HepG2 (cell line): ENCODE data around the gene SHISA7. TPM values are rescaled to one million over a fixed set of nuclear protein-coding genes. Genes with fewer than 3 reads are reported as not detected.

Source experiments
- HNF1A ChIP-seq, 2 experiments: sonication (generic) in 1 of 2; formaldehyde crosslinking in 1 of 2; IDR thresholded peaks; 2 replicates each; pipeline versions ENCODE4 v1.4.0 to v1.6.1; 2016 to 2020; ENCODE audit warnings: borderline replicate concordance in 1 of 2, low read depth in 1 of 2, mild to moderate bottlenecking in 1 of 2, missing genetic modification reagents in 1 of 2
- IKZF4 ChIP-seq: sonication (generic); formaldehyde crosslinking; IDR thresholded peaks from 2 replicates; pipeline ENCODE4 v1.5.1; 2020; ENCODE audit warnings: borderline replicate concordance, mild to moderate bottlenecking, low read depth, missing genetic modification reagents; ENCODE audit errors: not compliant biosample characterization
- KLF16 ChIP-seq, 2 experiments: sonication (generic) in 1 of 2; formaldehyde crosslinking in 1 of 2; IDR thresholded peaks; 2 replicates each; pipeline versions ENCODE4 v1.6.1 to v1.8.0; 2016 to 2023; ENCODE audit warnings: missing genetic modification reagents in 2 of 2, missing compliant biosample characterization in 1 of 2
- KLF6 ChIP-seq: IDR thresholded peaks from 2 replicates; pipeline ENCODE4 v1.8.0; 2016; ENCODE audit warnings: missing biosample characterization, missing genetic modification reagents
- MEIS2 ChIP-seq: sonication (generic); formaldehyde crosslinking; IDR thresholded peaks from 2 replicates; pipeline ENCODE4 v1.9.0; 2021; ENCODE audit warnings: mild to moderate bottlenecking, missing genetic modification reagents
- MTF2 ChIP-seq: sonication (generic); formaldehyde crosslinking; IDR thresholded peaks from 2 replicates; pipeline ENCODE4 v1.5.0; 2020; ENCODE audit warnings: missing genetic modification reagents, borderline replicate concordance
- NCOA5 ChIP-seq: sonication (generic); formaldehyde crosslinking; IDR thresholded peaks from 2 replicates; pipeline ENCODE4 v1.4.0; 2020; ENCODE audit warnings: missing genetic modification reagents
- PITX1 ChIP-seq: sonication (generic); formaldehyde crosslinking; IDR thresholded peaks from 2 replicates; pipeline ENCODE4 v1.5.1; 2020; ENCODE audit warnings: mild to moderate bottlenecking, missing genetic modification reagents
- POLR2AphosphoS5 ChIP-seq: IDR thresholded peaks from 2 replicates; pipeline ENCODE4 v1.6.1; 2012; ENCODE audit warnings: low read depth, low read length
- RCOR2 ChIP-seq: IDR thresholded peaks from 2 replicates; pipeline ENCODE4 v1.6.1; 2016; ENCODE audit warnings: missing biosample characterization, missing genetic modification reagents
- REL ChIP-seq: sonication (generic); formaldehyde crosslinking; conservative IDR thresholded peaks from 2 replicates; pipeline ENCODE4 v1.8.0; 2022; ENCODE audit warnings: mild to moderate bottlenecking, missing genetic modification reagents, moderate library complexity
- RXRA ChIP-seq: sonication (generic); formaldehyde crosslinking; IDR thresholded peaks from 2 replicates; pipeline ENCODE4 v1.5.1; 2020; ENCODE audit warnings: missing genetic modification reagents
- SALL1 ChIP-seq: sonication (generic); formaldehyde crosslinking; IDR thresholded peaks from 2 replicates; pipeline ENCODE4 v1.8.0; 2022; ENCODE audit warnings: mild to moderate bottlenecking, missing genetic modification reagents
- ZBTB21 ChIP-seq: sonication (generic); formaldehyde crosslinking; IDR thresholded peaks from 2 replicates; pipeline ENCODE4 v1.4.0; 2020; ENCODE audit warnings: missing genetic modification reagents
- ZNF10 ChIP-seq: sonication (generic); formaldehyde crosslinking; IDR thresholded peaks from 2 replicates; pipeline ENCODE4 v1.4.0; 2020; ENCODE audit warnings: mild to moderate bottlenecking, low read depth, missing genetic modification reagents, borderline replicate concordance
- ZNF549 ChIP-seq: sonication (generic); formaldehyde crosslinking; IDR thresholded peaks from 2 replicates; pipeline ENCODE4 v1.5.0; 2020; ENCODE audit warnings: missing genetic modification reagents
- ZNF629 ChIP-seq: sonication (generic); formaldehyde crosslinking; conservative IDR thresholded peaks from 2 replicates; pipeline ENCODE4 v1.5.0; 2020; ENCODE audit warnings: missing genetic modification reagents
- ZNF704 ChIP-seq: sonication (generic); formaldehyde crosslinking; IDR thresholded peaks from 2 replicates; pipeline ENCODE4 v1.8.1; 2023; ENCODE audit warnings: mild to moderate bottlenecking, inconsistent platforms, moderate library complexity, missing genetic modification reagents, borderline replicate concordance
- ZSCAN25 ChIP-seq: sonication (generic); formaldehyde crosslinking; IDR thresholded peaks from 2 replicates; pipeline ENCODE4 v1.8.0; 2022; ENCODE audit warnings: mild to moderate bottlenecking, missing genetic modification reagents
- polyA plus RNA-seq, 8 experiments: library from polyadenylated mRNA; depleted of rRNA in 3 of 8; stranded (reverse) in 7 of 8; unstranded in 1 of 8; fragments of >200 nt; fragmentation: Illumina TruSeq in 4 of 8; extraction: Trizol in 4 of 8; gene quantifications; 2 replicates each; pipeline versions ENCODE4 v1.2.1 to v1.2.3, GENCODE V29; 2011 to 2016; ENCODE audit warnings: low read depth in 4 of 8, missing spikeins in 1 of 8, mixed read lengths in 1 of 8; ENCODE audit not compliant: insufficient read depth in 1 of 8
- total RNA-seq, 5 experiments: library from RNA; depleted of rRNA; stranded (reverse); fragments of >200 nt; fragmentation: Illumina TruSeq; extraction: Trizol; gene quantifications; 2 replicates each; pipeline ENCODE4 v1.2.3, GENCODE V29; 2016; ENCODE audit warnings: low read depth in 1 of 5
- TF ChIP-seq, protein P1 (sequence below): sonication (generic); formaldehyde crosslinking; IDR thresholded peaks from 2 replicates; pipeline ENCODE4 v1.5.1; 2020; ENCODE audit warnings: mild to moderate bottlenecking, moderate library complexity, missing genetic modification reagents
- TF ChIP-seq, protein P2 (sequence below): IDR thresholded peaks from 2 replicates; pipeline ENCODE4 v1.6.1; 2016; ENCODE audit warnings: mild to moderate bottlenecking, missing biosample characterization, missing genetic modification reagents

The SHISA7 gene
- total and polyA plus RNA-seq, 2 of the 13 experiments (the other 11 are each of a cell fraction or from before 2014, with no cell fraction given), result not detected

- TF ChIP-seq HNF1A (IDR thresholded peaks at IDR 0.05; ENCODE audit: low read depth), result no peak
- TF ChIP-seq HNF1A (CRISPR knock-in tag; IDR thresholded peaks at IDR 0.05; ENCODE audit: borderline replicate concordance), result peak; percentile 43; the same call in 1 of the 2 replicates
- peak; percentile 100 for TF ChIP-seq POLR2AphosphoS5
- TF ChIP-seq REL (CRISPR knock-in tag), result no peak
- no peak for TF ChIP-seq RCOR2 (CRISPR knock-in tag)
- TF ChIP-seq NCOA5 (CRISPR knock-in tag), result no peak
- TF ChIP-seq RXRA, result peak; percentile 63
- TF ChIP-seq ZNF10 (CRISPR knock-in tag), result no peak
- no peak for TF ChIP-seq MTF2
- no peak for TF ChIP-seq ZNF549 (CRISPR knock-in tag)
- peak; percentile 37; the same call in 1 of the 2 replicates for TF ChIP-seq ZNF704 (CRISPR knock-in tag)
- TF ChIP-seq, protein P1, sequence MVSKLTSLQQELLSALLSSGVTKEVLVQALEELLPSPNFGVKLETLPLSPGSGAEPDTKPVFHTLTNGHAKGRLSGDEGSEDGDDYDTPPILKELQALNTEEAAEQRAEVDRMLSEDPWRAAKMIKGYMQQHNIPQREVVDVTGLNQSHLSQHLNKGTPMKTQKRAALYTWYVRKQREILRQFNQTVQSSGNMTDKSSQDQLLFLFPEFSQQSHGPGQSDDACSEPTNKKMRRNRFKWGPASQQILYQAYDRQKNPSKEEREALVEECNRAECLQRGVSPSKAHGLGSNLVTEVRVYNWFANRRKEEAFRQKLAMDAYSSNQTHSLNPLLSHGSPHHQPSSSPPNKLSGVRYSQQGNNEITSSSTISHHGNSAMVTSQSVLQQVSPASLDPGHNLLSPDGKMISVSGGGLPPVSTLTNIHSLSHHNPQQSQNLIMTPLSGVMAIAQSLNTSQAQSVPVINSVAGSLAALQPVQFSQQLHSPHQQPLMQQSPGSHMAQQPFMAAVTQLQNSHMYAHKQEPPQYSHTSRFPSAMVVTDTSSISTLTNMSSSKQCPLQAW (CRISPR knock-in tag), result peak; percentile 31; the same call in 1 of the 2 replicates
- TF ChIP-seq IKZF4, result peak; percentile 93
- TF ChIP-seq ZNF629, result no peak; the same call in 1 of the 2 replicates
- TF ChIP-seq KLF6 (CRISPR knock-in tag), result peak; percentile 97
- TF ChIP-seq, protein P2, sequence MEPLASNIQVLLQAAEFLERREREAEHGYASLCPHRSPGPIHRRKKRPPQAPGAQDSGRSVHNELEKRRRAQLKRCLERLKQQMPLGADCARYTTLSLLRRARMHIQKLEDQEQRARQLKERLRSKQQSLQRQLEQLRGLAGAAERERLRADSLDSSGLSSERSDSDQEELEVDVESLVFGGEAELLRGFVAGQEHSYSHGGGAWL (CRISPR knock-in tag), result peak; percentile 89
- no peak; the same call in 1 of the 2 replicates for TF ChIP-seq ZBTB21 (CRISPR knock-in tag)
- TF ChIP-seq KLF16 (CRISPR knock-in tag; IDR thresholded peaks at IDR 0.05), result peak in 1 of 2 experiments; percentile 96; a peak in 2 of 4 replicates
- TF ChIP-seq ZSCAN25 (CRISPR knock-in tag), result no peak
- peak; percentile 82 for TF ChIP-seq MEIS2 (CRISPR knock-in tag)
- TF ChIP-seq PITX1 (CRISPR knock-in tag), result peak; percentile 38; the same call in 1 of the 2 replicates
- peak; percentile 85 for TF ChIP-seq SALL1 (CRISPR knock-in tag)
Observed at GRCh38 chr19:55385724-55386492, 57.2 kb downstream of the SHISA7 start, which contains the start of gene RPL28 (continued).
